HepG2 (cell line): ENCODE data around the gene TUBB4B. TPM values are rescaled to one million over a fixed set of nuclear protein-coding genes. Genes with fewer than 3 reads are reported as not detected.

ENCODE experiments used
- ELF4 ChIP-seq: sonication (generic); formaldehyde crosslinking; IDR thresholded peaks from 2 replicates; pipeline ENCODE4 v1.5.0; 2020; ENCODE audit warnings: missing genetic modification reagents, mild to moderate bottlenecking, moderate library complexity, borderline replicate concordance
- FOSL2 ChIP-seq: sonication (generic); formaldehyde crosslinking; IDR thresholded peaks from 2 replicates; pipeline ENCODE4 v1.4.0; 2020; ENCODE audit warnings: missing genetic modification reagents
- FOXA3 ChIP-seq: IDR thresholded peaks from 2 replicates; pipeline ENCODE4 v1.6.1; 2016; ENCODE audit warnings: missing genetic modification reagents, missing compliant biosample characterization
- FOXP1 ChIP-seq, 2 experiments: fragments of 450-650 bp in 1 of 2; IDR thresholded peaks; 2 replicates each; pipeline ENCODE4 v1.6.1; 2017 to 2018; ENCODE audit warnings: antibody characterized with exemption in 1 of 2
- GATAD2A ChIP-seq: IDR thresholded peaks from 2 replicates; pipeline ENCODE4 v1.6.1; 2016
- HOXA3 ChIP-seq: sonication (generic); formaldehyde crosslinking; IDR thresholded peaks from 2 replicates; pipeline ENCODE4 v1.5.0; 2020; ENCODE audit warnings: missing genetic modification reagents
- IRF2 ChIP-seq: IDR thresholded peaks from 2 replicates; pipeline ENCODE4 v1.6.1; 2018; ENCODE audit warnings: missing genetic modification reagents, missing compliant biosample characterization
- IRF9 ChIP-seq: sonication (generic); formaldehyde crosslinking; IDR thresholded peaks from 2 replicates; pipeline ENCODE4 v1.8.0; 2022; ENCODE audit warnings: missing genetic modification reagents, mild to moderate bottlenecking, borderline replicate concordance
- KAT8 ChIP-seq: IDR thresholded peaks from 2 replicates; pipeline ENCODE4 v1.6.1; 2016; ENCODE audit warnings: missing genetic modification reagents, missing compliant biosample characterization
- KDM3A ChIP-seq: IDR thresholded peaks from 2 replicates; pipeline ENCODE4 v1.6.1; 2018; ENCODE audit warnings: low read depth, missing compliant biosample characterization
- MAF1 ChIP-seq: sonication (generic); formaldehyde crosslinking; IDR thresholded peaks from 2 replicates; pipeline ENCODE4 v1.5.0; 2020; ENCODE audit warnings: missing genetic modification reagents, borderline replicate concordance
- MED1 ChIP-seq: sonication (generic); formaldehyde crosslinking; IDR thresholded peaks from 2 replicates; pipeline ENCODE4 v1.4.0; 2020; ENCODE audit warnings: missing genetic modification reagents
- MEF2D ChIP-seq: sonication (generic); formaldehyde crosslinking; IDR thresholded peaks from 2 replicates; pipeline ENCODE4 v1.5.1; 2020; ENCODE audit warnings: mild to moderate bottlenecking, missing genetic modification reagents
- MXD3 ChIP-seq: IDR thresholded peaks from 2 replicates; pipeline ENCODE4 v1.6.1; 2016; ENCODE audit warnings: mild to moderate bottlenecking, missing biosample characterization, missing genetic modification reagents
- PHF20 ChIP-seq: sonication (generic); formaldehyde crosslinking; IDR thresholded peaks from 2 replicates; pipeline ENCODE4 v1.5.0; 2020; ENCODE audit warnings: mild to moderate bottlenecking, missing genetic modification reagents
- RFXAP ChIP-seq: sonication (generic); formaldehyde crosslinking; IDR thresholded peaks from 2 replicates; pipeline ENCODE4 v1.4.0; 2020; ENCODE audit warnings: missing genetic modification reagents, borderline replicate concordance
- SNAPC2 ChIP-seq: sonication (generic); formaldehyde crosslinking; IDR thresholded peaks from 2 replicates; pipeline ENCODE4 v1.8.1; 2022; ENCODE audit warnings: mild to moderate bottlenecking, missing genetic modification reagents
- TAF1 ChIP-seq: sonication (generic); formaldehyde crosslinking; IDR thresholded peaks from 2 replicates; pipeline ENCODE4 v1.4.0; 2020; ENCODE audit warnings: missing genetic modification reagents
- ZFP36L2 ChIP-seq: sonication (generic); formaldehyde crosslinking; IDR thresholded peaks from 2 replicates; pipeline ENCODE4 v1.4.0; 2020; ENCODE audit warnings: missing genetic modification reagents
- ZIK1 ChIP-seq: sonication (generic); formaldehyde crosslinking; IDR thresholded peaks from 2 replicates; pipeline ENCODE4 v1.5.0; 2020; ENCODE audit warnings: mild to moderate bottlenecking, low read depth, missing genetic modification reagents, borderline replicate concordance
- ZKSCAN5 ChIP-seq: sonication (generic); formaldehyde crosslinking; IDR thresholded peaks from 2 replicates; pipeline ENCODE4 v1.5.1; 2020; ENCODE audit warnings: mild to moderate bottlenecking, missing genetic modification reagents
- ZMAT3 ChIP-seq: sonication (generic); formaldehyde crosslinking; conservative IDR thresholded peaks from 2 replicates; pipeline ENCODE4 v1.7.0; 2021; ENCODE audit warnings: missing genetic modification reagents
- ZNF160 ChIP-seq: sonication (generic); formaldehyde crosslinking; IDR thresholded peaks from 2 replicates; pipeline ENCODE4 v1.8.0; 2022; ENCODE audit warnings: mild to moderate bottlenecking, inconsistent platforms, missing genetic modification reagents
- ZNF282 ChIP-seq: fragments of 450-650 bp; IDR thresholded peaks from 2 replicates; pipeline ENCODE4 v1.6.1; 2018; ENCODE audit not compliant: partially characterized antibody
- ZNF292 ChIP-seq: sonication (generic); formaldehyde crosslinking; IDR thresholded peaks from 2 replicates; pipeline ENCODE4 v1.8.1; 2022; ENCODE audit warnings: mild to moderate bottlenecking, low read depth, missing genetic modification reagents, borderline replicate concordance
- ZNF503 ChIP-seq: sonication (generic); formaldehyde crosslinking; IDR thresholded peaks from 2 replicates; pipeline ENCODE4 v1.4.0; 2020; ENCODE audit warnings: missing genetic modification reagents
- ZNF549 ChIP-seq: sonication (generic); formaldehyde crosslinking; IDR thresholded peaks from 2 replicates; pipeline ENCODE4 v1.5.0; 2020; ENCODE audit warnings: missing genetic modification reagents
- ZNF747 ChIP-seq: sonication (generic); formaldehyde crosslinking; IDR thresholded peaks from 2 replicates; pipeline ENCODE4 v1.8.1; 2023; ENCODE audit warnings: missing genetic modification reagents, mild to moderate bottlenecking, borderline replicate concordance
- ZSCAN20 ChIP-seq: sonication (generic); formaldehyde crosslinking; IDR thresholded peaks from 2 replicates; pipeline ENCODE4 v1.4.0; 2020; ENCODE audit warnings: missing genetic modification reagents, mild to moderate bottlenecking, borderline replicate concordance
- ZSCAN30 ChIP-seq: sonication (generic); formaldehyde crosslinking; IDR thresholded peaks from 2 replicates; pipeline ENCODE4 v1.5.0; 2020; ENCODE audit warnings: mild to moderate bottlenecking, missing genetic modification reagents
- polyA plus RNA-seq, 8 experiments: library from polyadenylated mRNA; depleted of rRNA in 3 of 8; stranded (reverse) in 7 of 8; unstranded in 1 of 8; fragments of >200 nt; fragmentation: Illumina TruSeq in 4 of 8; extraction: Trizol in 4 of 8; gene quantifications; 2 replicates each; pipeline versions ENCODE4 v1.2.1 to v1.2.3, GENCODE V29; 2011 to 2016; ENCODE audit warnings: low read depth in 4 of 8, missing spikeins in 1 of 8, mixed read lengths in 1 of 8; ENCODE audit not compliant: insufficient read depth in 1 of 8
- total RNA-seq, 5 experiments: library from RNA; depleted of rRNA; stranded (reverse); fragments of >200 nt; fragmentation: Illumina TruSeq; extraction: Trizol; gene quantifications; 2 replicates each; pipeline ENCODE4 v1.2.3, GENCODE V29; 2016; ENCODE audit warnings: low read depth in 1 of 5

The TUBB4B gene
- total and polyA plus RNA-seq, 2 of the 13 experiments (the other 11 are each of a cell fraction or from before 2014, with no cell fraction given) = 182 to 412 TPM

- peak; percentile 87 for TF ChIP-seq ZNF160
- TF ChIP-seq ZNF503 = peak; percentile 51; the same call in 1 of the 2 replicates
- TF ChIP-seq ZIK1 = 0 out of 2 replicates have a peak, but pooled peaks have one; percentile 26
- peak; percentile 21 for TF ChIP-seq ZSCAN20
- peak; percentile 55; the same call in 1 of the 2 replicates for TF ChIP-seq KDM3A (CRISPR knock-in tag)
- peak; percentile 98 for TF ChIP-seq ZKSCAN5 (CRISPR knock-in tag)
- TF ChIP-seq MXD3 = peak; percentile 58
- peak; percentile 87 for TF ChIP-seq MAF1
- peak; percentile 61; the same call in 1 of the 2 replicates for TF ChIP-seq FOXA3 (CRISPR knock-in tag)
- TF ChIP-seq ELF4 (CRISPR knock-in tag) = peak; percentile 78; the same call in 1 of the 2 replicates
- TF ChIP-seq ZFP36L2 (CRISPR knock-in tag) = peak; percentile 58; the same call in 1 of the 2 replicates
- TF ChIP-seq ZMAT3 (CRISPR knock-in tag) = peak; percentile 91
- peak; percentile 27; the same call in 1 of the 2 replicates for TF ChIP-seq SNAPC2 (CRISPR knock-in tag)
- TF ChIP-seq FOXP1 (IDR thresholded peaks at IDR 0.05) = no peak
- TF ChIP-seq FOXP1 (CRISPR knock-in tag; IDR thresholded peaks at IDR 0.05) = peak; percentile 20
- peak; percentile 90 for TF ChIP-seq MEF2D (CRISPR knock-in tag)
- peak; percentile 64; the same call in 1 of the 2 replicates for TF ChIP-seq ZNF292 (CRISPR knock-in tag)
- no peak for TF ChIP-seq RFXAP
- peak; percentile 65; the same call in 1 of the 2 replicates for TF ChIP-seq GATAD2A (CRISPR knock-in tag)
- TF ChIP-seq TAF1 (CRISPR knock-in tag) = peak; percentile 85
- peak; percentile 88 for TF ChIP-seq KAT8 (CRISPR knock-in tag)
- peak; percentile 89 for TF ChIP-seq IRF2
- TF ChIP-seq IRF9 (CRISPR knock-in tag) = peak; percentile 75; the same call in 1 of the 2 replicates
- TF ChIP-seq FOSL2 (CRISPR knock-in tag) = peak; percentile 87
- no peak for TF ChIP-seq ZNF549 (CRISPR knock-in tag)
- peak; percentile 75; the same call in 1 of the 2 replicates for TF ChIP-seq ZSCAN30 (CRISPR knock-in tag)
- TF ChIP-seq MED1 = peak; percentile 78
- peak; percentile 38 for TF ChIP-seq ZNF747
- peak; percentile 61; the same call in 1 of the 2 replicates for TF ChIP-seq PHF20
- peak; percentile 73 for TF ChIP-seq HOXA3 (CRISPR knock-in tag)
- TF ChIP-seq ZNF282 = no peak
Observed at GRCh38 chr9:137277329-137278041, 36.4 kb downstream of the TUBB4B start, which contains the start of gene TOR4A (continued).
